Measurements from ENCODE around the gene HPF1. TPM values are rescaled to one million over a fixed set of nuclear protein-coding genes. Genes with fewer than 3 reads are reported as not detected.

HPF1 gene
- total RNA-seq = 43.6 and 55.9 TPM in 2 replicates

DNA sequence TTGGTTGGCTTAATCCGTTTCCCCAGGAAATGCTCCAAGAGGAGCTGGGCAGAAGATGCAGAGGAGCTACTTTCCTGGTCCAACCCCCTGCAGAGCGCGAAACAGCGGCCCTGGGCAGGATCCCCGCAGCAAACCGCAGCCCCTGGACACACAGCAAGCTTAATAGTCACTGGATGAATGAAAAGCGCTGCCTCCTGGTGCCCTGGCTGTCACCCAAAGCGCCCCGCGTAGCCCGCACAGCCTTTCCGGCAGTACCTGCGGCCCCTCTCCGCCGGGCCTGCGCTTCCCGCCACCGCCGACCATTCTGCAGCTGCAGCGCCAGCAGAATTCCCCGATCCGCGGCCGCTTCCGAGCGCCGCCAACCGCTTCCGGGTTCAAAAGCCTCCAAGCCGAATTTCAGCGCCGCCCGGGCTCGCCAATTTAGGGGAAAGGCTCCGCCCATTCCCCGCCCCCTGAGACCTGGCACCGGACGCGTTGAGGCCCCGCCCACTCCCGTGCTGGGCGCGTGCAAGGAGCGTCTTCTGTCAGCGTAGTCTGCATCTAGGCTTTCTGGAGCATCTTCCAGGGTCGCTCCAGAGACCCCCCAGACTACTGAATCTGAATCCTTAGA lies at the start of gene HPF1:
Gene HPF1 (minus strand): TSS at position 370 of the 610 bp plus-strand sequence. CDS start 67 bp downstream, at position 303.

Other genes with a start within 250 kb of the HPF1 start
- gene NEK1, start 145.4 kb downstream of the HPF1 start, total RNA-seq = 10.2 and 12.0 TPM in 2 replicates
- gene CLCN3, start 137.4 kb downstream of the HPF1 start, total RNA-seq = 52.8 and 58.3 TPM in 2 replicates

Data from thoracic aorta endothelial cell (primary cell).